H1 (cell line): ENCODE data around the gene PLCL2. TPM values are rescaled to one million over a fixed set of nuclear protein-coding genes. Genes with fewer than 3 reads are reported as not detected.

ENCODE experiments used
- CTCF ChIA-PET: fragments of 300-600 bp; sonication (Branson Sonifier 250); formaldehyde crosslinking; loops from one replicate; lab custom pipeline; 2021; ENCODE audit not compliant: partially characterized antibody; lab: Charles Lee
- POLR2A ChIA-PET: fragments of 300-600 bp; sonication (Branson Sonifier 250); formaldehyde crosslinking; loops from one replicate; lab custom pipeline; 2021; ENCODE audit warnings: inconsistent platforms; ENCODE audit not compliant: partially characterized antibody; lab: Charles Lee
- DNase-seq, 2 experiments: peaks; one replicate each; pipeline versions ENCODE4 v3.0.0 to v3.0.0-alpha.2; 2010 to 2022; ENCODE audit warnings: low spot score in 2 of 2, low read depth in 1 of 2, mixed read lengths in 1 of 2
- FAIRE-seq: peaks from 2 replicates; lab custom pipeline; 2011; peaks lifted over from hg19 to GRCh38; lab: Jason Lieb, UNC
- H2AFZ ChIP-seq: 2 replicates; pipeline ENCODE4 v1.8.1; 2012; ENCODE audit warnings: low read length, inconsistent platforms
- H2AK5ac ChIP-seq: 2 replicates; pipeline ENCODE4 v1.6.1; 2013; ENCODE audit warnings: low read depth, low read length
- H2BK120ac ChIP-seq: replicated peaks from 2 replicates; pipeline ENCODE3; 2013; ENCODE audit warnings: low read depth, low read length, inconsistent platforms
- H2BK12ac ChIP-seq: 2 replicates; pipeline ENCODE4 v1.6.1; 2013; ENCODE audit warnings: low read depth, low read length
- H2BK15ac ChIP-seq: 2 replicates; pipeline ENCODE4 v1.6.1; 2013; ENCODE audit warnings: low read length
- H2BK20ac ChIP-seq: 2 replicates; pipeline ENCODE4 v1.6.1; 2013; ENCODE audit warnings: low read length
- H2BK5ac ChIP-seq: 2 replicates; pipeline ENCODE4 v1.6.1; 2013; ENCODE audit warnings: low read depth, low read length
- H3K14ac ChIP-seq: 2 replicates; pipeline ENCODE4 v1.6.1; 2013; ENCODE audit warnings: inconsistent platforms; ENCODE audit not compliant: insufficient read length
- H3K18ac ChIP-seq: 2 replicates; pipeline ENCODE4 v1.6.1; 2013; ENCODE audit warnings: low read length; ENCODE audit errors: extremely low read depth
- H3K23ac ChIP-seq: 2 replicates; pipeline ENCODE4 v1.6.1; 2013; ENCODE audit warnings: inconsistent platforms; ENCODE audit not compliant: insufficient read length
- H3K23me2 ChIP-seq: 2 replicates; pipeline ENCODE4 v1.6.1; 2013; ENCODE audit warnings: low read depth, low read length
- H3K27ac ChIP-seq: 2 replicates; pipeline ENCODE4 v1.6.1; 2011; ENCODE audit warnings: low read depth, low read length, inconsistent platforms
- H3K27me3 ChIP-seq, 4 experiments: replicated peaks in 1 of 4; 1 replicate in 1 of 4; 2 replicates in 3 of 4; pipeline versions ENCODE4 v1.6.1 to v1.8.1; 2011 to 2013; ENCODE audit warnings: low read length in 3 of 4, mild to moderate bottlenecking in 3 of 4, inconsistent platforms in 2 of 4, mixed read lengths in 2 of 4, moderate library complexity in 1 of 4; ENCODE audit not compliant: control insufficient read depth in 3 of 4, insufficient read depth in 3 of 4; ENCODE audit errors: extremely low read depth in 1 of 4
- H3K36me3 ChIP-seq, 4 experiments: 2 replicates each; pipeline versions ENCODE4 v1.6.1 to v1.8.1; 2011 to 2013; ENCODE audit warnings: mild to moderate bottlenecking in 4 of 4, low read length in 3 of 4, moderate library complexity in 2 of 4, control low read depth in 1 of 4, inconsistent platforms in 1 of 4; ENCODE audit not compliant: insufficient read depth in 4 of 4, control insufficient read depth in 2 of 4
- H3K4ac ChIP-seq: replicated peaks from 2 replicates; pipeline ENCODE3; 2013; ENCODE audit warnings: low read length, low read depth, mixed read lengths, inconsistent platforms; ENCODE audit not compliant: insufficient read length
- H3K4me1 ChIP-seq, 4 experiments: replicated peaks in 1 of 4; 1 replicate in 1 of 4; 2 replicates in 3 of 4; pipeline versions ENCODE4 v1.6.1 to v1.8.1; 2011 to 2013; ENCODE audit warnings: low read length in 3 of 4, inconsistent platforms in 2 of 4, mixed read lengths in 1 of 4; ENCODE audit not compliant: insufficient read depth in 4 of 4, control insufficient read depth in 3 of 4
- H3K4me2 ChIP-seq, 2 experiments: 2 replicates each; pipeline versions ENCODE4 v1.6.1 to v1.8.1; 2011 to 2013; ENCODE audit warnings: low read depth in 2 of 2, low read length in 2 of 2, control low read depth in 1 of 2, inconsistent platforms in 1 of 2, mild to moderate bottlenecking in 1 of 2; ENCODE audit not compliant: insufficient read depth in 1 of 2
- H3K4me3 ChIP-seq, 4 experiments: fragments of 200-600, 300-600 bp in 1 of 4; sonication (generic), shearing (Covaris generic), sonication (Bioruptor Twin) in 1 of 4; 2 replicates each; pipeline versions ENCODE4 v1.5.1 to v1.8.1; 2011 to 2016; ENCODE audit warnings: low read length in 4 of 4, low read depth in 3 of 4, control low read depth in 2 of 4, inconsistent platforms in 2 of 4, mild to moderate bottlenecking in 2 of 4, mixed read lengths in 1 of 4, moderate library complexity in 1 of 4; ENCODE audit not compliant: insufficient read depth in 2 of 4; ENCODE audit errors: extremely low read depth in 1 of 4
- H3K56ac ChIP-seq: replicated peaks from 2 replicates; pipeline ENCODE3; 2013; ENCODE audit warnings: low read depth, mild to moderate bottlenecking, mixed read lengths, low read length, inconsistent platforms; ENCODE audit not compliant: insufficient read length
- H3K79me1 ChIP-seq: 2 replicates; pipeline ENCODE4 v1.6.1; 2013; ENCODE audit warnings: low read depth, low read length, control low read depth
- H3K79me2 ChIP-seq, 2 experiments: 2 replicates each; pipeline versions ENCODE4 v1.6.1 to v1.8.1; 2012 to 2013; ENCODE audit warnings: low read length in 2 of 2, mild to moderate bottlenecking in 2 of 2, inconsistent platforms in 1 of 2; ENCODE audit not compliant: insufficient read depth in 2 of 2, control insufficient read depth in 1 of 2
- H3K9ac ChIP-seq, 4 experiments: replicated peaks in 1 of 4; 1 replicate in 1 of 4; 2 replicates in 3 of 4; pipeline versions ENCODE4 v1.6.1 to v1.8.1; 2011 to 2013; ENCODE audit warnings: low read depth in 3 of 4, low read length in 3 of 4, control low read depth in 2 of 4, mild to moderate bottlenecking in 2 of 4, moderate library complexity in 2 of 4, inconsistent platforms in 1 of 4; ENCODE audit errors: extremely low read depth in 1 of 4
- H3K9me3 ChIP-seq, 2 experiments: 2 replicates each; pipeline versions ENCODE4 v1.6.1 to v1.8.1; 2012 to 2013; ENCODE audit warnings: mild to moderate bottlenecking in 2 of 2, moderate library complexity in 2 of 2, control low read depth in 1 of 2, inconsistent platforms in 1 of 2, low read depth in 1 of 2, low read length in 1 of 2, mixed read lengths in 1 of 2; ENCODE audit not compliant: insufficient read depth in 2 of 2
- H4K20me1 ChIP-seq, 2 experiments: replicated peaks in 1 of 2; 2 replicates each; pipeline versions ENCODE3 to v1.8.1; 2011 to 2013; ENCODE audit warnings: inconsistent platforms in 2 of 2, low read length in 2 of 2, mild to moderate bottlenecking in 1 of 2; ENCODE audit not compliant: insufficient read depth in 2 of 2, control insufficient read depth in 1 of 2
- H4K5ac ChIP-seq: 2 replicates; pipeline ENCODE4 v1.6.1; 2013; ENCODE audit warnings: low read length, low read depth, mixed read lengths, inconsistent platforms; ENCODE audit not compliant: insufficient read length
- H4K8ac ChIP-seq: 2 replicates; pipeline ENCODE4 v1.8.0; 2013; ENCODE audit warnings: mild to moderate bottlenecking, moderate library complexity, low read length, inconsistent platforms; ENCODE audit not compliant: insufficient read depth; ENCODE audit errors: extremely low read depth
- H4K91ac ChIP-seq: replicated peaks from 2 replicates; pipeline ENCODE3; 2013; ENCODE audit warnings: low read length, mixed read lengths, inconsistent platforms; ENCODE audit not compliant: insufficient read length
- ATF2 ChIP-seq: IDR thresholded peaks from 2 replicates; pipeline ENCODE4 v1.6.1; 2012; ENCODE audit warnings: low read length, inconsistent platforms
- CHD1 ChIP-seq: IDR thresholded peaks from 2 replicates; pipeline ENCODE4 v1.6.1; 2012; ENCODE audit warnings: low read depth, low read length, improper control_type of control experiment
- E2F6 ChIP-seq: IDR thresholded peaks from 2 replicates; pipeline ENCODE4 v1.6.1; 2012; ENCODE audit warnings: inconsistent platforms
- HDAC2 ChIP-seq, 2 experiments: fragments of 300-600 bp in 1 of 2; sonication (generic) in 1 of 2; IDR thresholded peaks; 2 replicates each; pipeline ENCODE4 v1.6.1; 2011 to 2012; ENCODE audit warnings: low read depth in 2 of 2, low read length in 2 of 2, mild to moderate bottlenecking in 2 of 2, moderate library complexity in 2 of 2, borderline replicate concordance in 1 of 2, inconsistent platforms in 1 of 2
- RAD21 ChIP-seq, 2 experiments: IDR thresholded peaks in 1 of 2; conservative IDR thresholded peaks in 1 of 2; 2 replicates each; pipeline ENCODE4 v1.6.1; 2011; ENCODE audit warnings: low read depth in 2 of 2, low read length in 2 of 2, improper control_type of control experiment in 1 of 2, inconsistent platforms in 1 of 2, mild to moderate bottlenecking in 1 of 2, moderate library complexity in 1 of 2
- RXRA ChIP-seq: IDR thresholded peaks from 2 replicates; pipeline ENCODE4 v1.6.1; 2011; ENCODE audit warnings: low read depth, mild to moderate bottlenecking, low read length, moderate library complexity; ENCODE audit not compliant: insufficient read depth
- SIN3A ChIP-seq, 2 experiments: IDR thresholded peaks in 1 of 2; conservative IDR thresholded peaks in 1 of 2; 2 replicates each; pipeline ENCODE4 v1.6.1; 2011 to 2012; ENCODE audit warnings: low read length in 2 of 2, improper control_type of control experiment in 1 of 2, low read depth in 1 of 2, mild to moderate bottlenecking in 1 of 2
- SP1 ChIP-seq: IDR thresholded peaks from 2 replicates; pipeline ENCODE4 v1.6.1; 2011; ENCODE audit warnings: low read depth, low read length
- SUZ12 ChIP-seq: fragments of 200-600 bp; sonication (generic); IDR thresholded peaks from 2 replicates; pipeline ENCODE4 v1.6.1; 2012; ENCODE audit warnings: mild to moderate bottlenecking, inconsistent platforms, low read length, moderate library complexity, mixed read lengths
- TEAD4 ChIP-seq: IDR thresholded peaks from 2 replicates; pipeline ENCODE4 v1.6.1; 2012; ENCODE audit warnings: low read depth, low read length, inconsistent platforms, mixed read lengths
- WGBS, 2 experiments: shearing (Covaris generic) in 1 of 2; methylation state at CpG; one replicate each; pipeline versions ENCODE4 v1.1.6 to v1.1.7; 2013 to 2015; ENCODE audit warnings: low lambda C conversion rate in 2 of 2, mixed read lengths in 2 of 2, inconsistent platforms in 1 of 2, low coverage in 1 of 2, missing lambda C conversion rate in 1 of 2; ENCODE audit not compliant: insufficient replicate concordance in 2 of 2, insufficient coverage in 1 of 2, insufficient read length in 1 of 2; ENCODE audit errors: extremely low coverage in 1 of 2, missing lambda C conversion rate in 1 of 2; 5-methylcytosine and 5-hydroxymethylcytosine counted together
- polyA plus RNA-seq, 7 experiments: library from polyadenylated mRNA; depleted of rRNA in 3 of 7; stranded (reverse) in 5 of 7; unstranded in 2 of 7; fragments of >200 nt in 5 of 7; fragments of 200-250 nt in 2 of 7; gene quantifications; 1 replicate in 5 of 7; 2 replicates in 1 of 7; 4 replicates in 1 of 7; pipeline versions ENCODE4 v1.2.1 to v1.2.3, GENCODE V29; 2011 to 2013; ENCODE audit warnings: missing spikeins in 2 of 7, mixed read lengths in 2 of 7
- total RNA-seq: library from RNA; stranded (reverse); fragmentation: NEBNext Ultra II Directional; extraction: Animal tissue kit (Norgen Biotek cat#: 25700); gene quantifications from 2 replicates; pipeline ENCODE4 v1.2.1, GENCODE V29; 2021

The PLCL2 gene
- total and polyA plus RNA-seq, 2 of the 8 experiments (the other 6 are each of a cell fraction or from before 2014, with no cell fraction given), result 3.5 to 6.8 TPM

GRCh38 chr3:17094551-17094950, 209.8 kb downstream of the PLCL2 start:
- Histone ChIP-seq H2BK12ac (no peak overlapping the region), H3K27ac (no peak overlapping the region), H4K5ac (no peak overlapping the region), H4K8ac (no peak overlapping the region), H3K79me1 (no peaks in the 10 kb centered on the region), H2BK5ac (no peak overlapping the region), H3K4ac (no peak overlapping the region), H2BK20ac (no peak overlapping the region), H3K9ac (no peak overlapping the region), H2AK5ac (no peak overlapping the region), H2BK120ac (no peak overlapping the region), H3K18ac (peak overlapping the region; percentile 48; the same call in 1 of the 2 replicates), H3K4me3 (no peak overlapping the region), H4K20me1 (no peaks in the 10 kb centered on the region), H3K14ac (no peak overlapping the region), H3K23ac (no peak overlapping the region), H2BK15ac (no peak overlapping the region), H3K4me1 (peaks cover 1 to 15% (median 6%) of the 10 kb centered on the region in 4 experiments; a peak in 5 of 7 replicates), H3K27me3 (no peaks in the 10 kb centered on the region), H3K79me2 (no peaks in the 10 kb centered on the region), H3K36me3 (peaks cover 0 to 3% (median 0%) of the 10 kb centered on the region in 4 experiments; a peak in 1 of 8 replicates), H2AFZ (no peak overlapping the region), H3K4me2 (peak overlapping the region in 1 of 2 experiments; percentile 11; a peak in 2 of 4 replicates), H3K23me2 (no peaks in the 10 kb centered on the region), H3K9me3 (no peaks in the 10 kb centered on the region; a peak in 1 of 4 replicates), H4K91ac (no peak overlapping the region), H3K56ac (no peak overlapping the region)
- ChIA-PET CTCF (interaction anchor here (0.6 to 1.1 kb wide), 2 partner anchors 64 to 511 kb away, joined by 3 read pairs; no protein-coding TSS in a partner anchor), POLR2A (no interaction called here)
- FAIRE-seq (peak; percentile 79), DNase-seq (peak in 1 of 2 experiments; percentile 46)
- WGBS, 2 experiments, result 79% methylated on average over 6 of the region's 6 CpGs; no CpG with 5 or more reads in 1 of the 2 experiments
- TF ChIP-seq ATF2 (no peak), E2F6 (peak; percentile 45; the same call in 1 of the 2 replicates), HDAC2 (IDR thresholded peaks at IDR 0.05; ENCODE audit: borderline replicate concordance in 1 of 2, low read depth in 2 of 2, low read length in 2 of 2) (peak; percentile 61 to 69; a peak in 1 of 4 replicates), SIN3A (conservative IDR thresholded peaks at IDR 0.05 in 1 of 2, IDR thresholded peaks at IDR 0.05 in 1 of 2; ENCODE audit: low read depth in 1 of 2, low read length in 2 of 2) (no peak), RAD21 (IDR thresholded peaks at IDR 0.05 in 1 of 2, conservative IDR thresholded peaks at IDR 0.05 in 1 of 2; ENCODE audit: low read depth in 2 of 2, low read length in 2 of 2) (peak in 1 of 2 experiments; percentile 13; a peak in 1 of 4 replicates), TEAD4 (peak; percentile 99), RXRA (no peak), SP1 (no peak), SUZ12 (no peak), CHD1 (no peak)
